IPS-18c (cell line): ENCODE results near the gene DLX4.

Experiments used
- H3K4me3 ChIP-seq: 2 replicates; pipeline ENCODE4 v1.7.0; 2013; ENCODE audit warnings: low read depth, mild to moderate bottlenecking, low read length, moderate library complexity; ENCODE audit not compliant: insufficient read depth
- H3K9me3 ChIP-seq: one replicate; pipeline ENCODE4 v1.6.1; 2013; ENCODE audit warnings: mild to moderate bottlenecking, low read length, moderate library complexity; ENCODE audit not compliant: control insufficient read depth, insufficient read depth

The DLX4 gene

DNA sequence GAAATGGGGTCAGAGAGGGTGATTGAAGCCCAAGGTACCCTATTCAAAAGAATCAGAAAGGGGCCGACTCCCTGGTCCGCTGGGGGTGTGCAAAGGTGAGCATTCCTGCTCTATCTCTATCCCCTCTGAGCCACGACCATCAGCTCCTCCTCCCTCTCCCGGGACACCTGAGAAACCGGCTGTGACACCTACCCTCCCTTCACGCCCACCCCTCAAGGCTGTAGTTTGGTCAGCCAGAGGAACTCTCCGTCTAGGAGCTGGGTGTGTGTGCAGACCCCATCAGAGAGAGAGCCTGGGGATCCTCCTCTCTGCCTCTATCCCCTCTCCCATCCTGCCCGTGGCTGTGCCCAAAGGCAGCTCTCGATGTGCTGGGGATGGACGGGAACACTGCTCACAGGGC is 27.6 kb upstream of the DLX4 start:
- no peak overlapping the region for H3K4me3 ChIP-seq
- no peaks in the 10 kb centered on the region for H3K9me3 ChIP-seq

DNA sequence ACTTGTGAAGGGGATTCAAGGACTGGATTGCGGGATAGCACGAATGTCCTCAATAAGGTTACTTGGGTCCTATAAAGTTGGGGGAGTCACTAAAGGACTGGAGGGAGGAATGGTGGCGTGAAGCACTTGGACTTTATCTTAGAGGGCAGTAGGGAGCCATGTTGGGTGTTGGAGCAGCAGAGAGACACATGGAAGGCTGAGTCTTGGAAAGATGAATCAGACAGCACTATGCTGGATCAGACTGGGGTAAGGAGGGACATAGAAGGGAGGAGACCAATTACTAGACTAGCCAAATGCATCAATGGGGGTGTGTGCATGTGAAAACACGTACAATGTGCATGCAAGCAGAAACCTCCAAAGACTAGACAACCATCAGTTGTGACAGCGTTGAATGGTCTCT is 26.0 kb upstream of the DLX4 start:
- Histone ChIP-seq H3K9me3 (no peaks in the 10 kb centered on the region), H3K4me3 (no peak overlapping the region)

DNA sequence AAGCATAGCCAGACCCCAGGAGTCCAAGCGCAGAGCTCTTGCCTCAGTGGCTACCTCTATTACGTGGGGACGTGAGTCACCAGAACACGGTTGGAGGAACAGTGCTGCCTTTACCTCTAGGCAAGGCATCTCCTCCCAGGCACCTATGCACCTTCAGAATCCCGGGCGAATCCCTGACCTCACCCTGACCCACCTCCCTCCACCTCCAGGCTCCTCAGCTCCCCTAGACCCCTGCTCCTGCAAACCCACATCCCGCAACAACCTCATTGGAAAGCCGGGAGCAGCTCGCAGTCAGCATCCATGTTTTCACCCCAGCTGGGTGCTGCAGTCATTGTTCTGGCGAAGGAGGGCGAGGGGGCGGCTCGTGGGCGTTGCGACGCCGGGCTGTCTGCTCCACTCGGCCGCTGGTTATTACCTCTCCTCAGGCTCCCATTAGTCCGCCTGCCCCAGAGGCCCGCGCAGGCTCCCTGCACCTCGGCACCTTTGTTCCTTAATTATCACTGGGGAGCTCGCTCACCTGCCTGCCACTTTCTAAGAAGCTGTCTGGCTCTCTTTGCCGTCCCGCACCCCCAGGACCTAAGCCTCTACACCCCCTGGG is 24.6 kb upstream of the DLX4 start:
- no peaks in the 10 kb centered on the region for H3K9me3 ChIP-seq
- no peak overlapping the region for H3K4me3 ChIP-seq

DNA sequence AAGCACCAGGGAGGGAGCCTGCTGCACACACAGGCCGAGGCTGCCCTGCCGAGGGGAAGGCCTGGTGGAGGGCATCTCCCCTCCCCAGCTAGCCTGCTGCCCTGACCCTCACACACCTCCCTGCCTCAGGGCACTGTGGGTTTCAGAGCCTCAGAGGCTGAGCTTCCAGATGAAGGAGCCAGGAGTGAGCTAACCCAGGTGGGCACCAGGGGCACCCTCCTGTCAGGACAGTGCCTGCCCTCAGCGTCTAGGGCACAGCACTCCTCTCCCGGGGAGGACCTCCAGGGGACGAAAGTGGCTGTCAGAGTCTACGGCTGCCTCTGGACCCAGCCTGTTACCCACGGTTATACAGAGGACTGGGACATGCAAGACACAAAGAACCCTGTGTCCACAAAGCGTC is 22.8 kb upstream of the DLX4 start:
- Histone ChIP-seq H3K9me3 (no peaks in the 10 kb centered on the region), H3K4me3 (no peak overlapping the region)

DNA sequence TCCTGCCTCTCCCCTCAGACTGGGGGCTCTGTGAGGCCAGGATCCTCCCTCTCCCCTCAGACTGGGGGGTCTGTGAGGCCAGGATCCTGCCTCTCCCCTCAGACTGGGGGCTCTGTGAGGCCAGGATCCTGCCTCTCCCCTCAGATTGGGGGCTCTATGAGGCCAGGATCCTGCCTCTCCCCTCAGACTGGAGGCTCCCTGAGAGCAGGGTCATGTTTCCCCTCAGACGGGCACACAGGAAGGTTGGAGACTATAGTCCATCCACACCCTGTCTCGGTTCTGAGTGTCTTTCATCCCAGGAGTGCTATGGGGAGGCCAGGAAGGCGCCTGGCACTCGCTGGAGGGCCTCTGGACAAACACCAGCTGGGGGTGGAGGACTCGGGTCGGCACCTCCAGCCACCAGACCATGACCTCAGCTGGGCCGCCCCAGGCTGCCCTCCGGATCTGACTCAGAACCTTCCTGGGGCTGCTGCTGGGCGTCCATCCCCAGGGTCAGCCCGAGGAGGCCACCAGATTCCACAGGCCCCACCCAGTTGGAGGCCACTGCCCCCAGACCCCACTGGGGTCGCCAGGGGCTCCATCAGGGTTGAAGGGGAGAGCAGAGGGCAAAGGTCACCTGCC is 21.9 kb upstream of the DLX4 start:
- no peaks in the 10 kb centered on the region for H3K9me3 ChIP-seq
- H3K4me3 ChIP-seq = no peak overlapping the region

DNA sequence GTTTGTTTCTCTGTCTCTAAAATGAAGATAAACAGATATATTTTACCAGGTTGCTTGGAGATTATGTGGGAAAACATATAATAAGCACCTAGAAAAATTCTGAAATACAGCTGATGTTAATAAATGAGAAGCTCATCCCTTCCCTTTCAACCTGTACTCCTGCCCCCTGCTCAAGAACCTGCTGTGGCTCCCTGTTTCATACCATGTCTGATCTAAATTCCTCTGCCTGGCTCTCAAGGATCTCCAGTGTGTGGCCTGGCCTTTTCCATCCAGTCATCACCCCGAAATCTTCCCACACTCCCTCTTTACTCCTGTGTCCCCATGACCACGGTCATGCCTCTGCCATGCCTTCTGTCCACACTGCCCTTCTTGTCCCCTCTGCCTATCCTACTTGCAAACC is 19.4 kb upstream of the DLX4 start:
- H3K9me3 ChIP-seq = no peaks in the 10 kb centered on the region

DNA sequence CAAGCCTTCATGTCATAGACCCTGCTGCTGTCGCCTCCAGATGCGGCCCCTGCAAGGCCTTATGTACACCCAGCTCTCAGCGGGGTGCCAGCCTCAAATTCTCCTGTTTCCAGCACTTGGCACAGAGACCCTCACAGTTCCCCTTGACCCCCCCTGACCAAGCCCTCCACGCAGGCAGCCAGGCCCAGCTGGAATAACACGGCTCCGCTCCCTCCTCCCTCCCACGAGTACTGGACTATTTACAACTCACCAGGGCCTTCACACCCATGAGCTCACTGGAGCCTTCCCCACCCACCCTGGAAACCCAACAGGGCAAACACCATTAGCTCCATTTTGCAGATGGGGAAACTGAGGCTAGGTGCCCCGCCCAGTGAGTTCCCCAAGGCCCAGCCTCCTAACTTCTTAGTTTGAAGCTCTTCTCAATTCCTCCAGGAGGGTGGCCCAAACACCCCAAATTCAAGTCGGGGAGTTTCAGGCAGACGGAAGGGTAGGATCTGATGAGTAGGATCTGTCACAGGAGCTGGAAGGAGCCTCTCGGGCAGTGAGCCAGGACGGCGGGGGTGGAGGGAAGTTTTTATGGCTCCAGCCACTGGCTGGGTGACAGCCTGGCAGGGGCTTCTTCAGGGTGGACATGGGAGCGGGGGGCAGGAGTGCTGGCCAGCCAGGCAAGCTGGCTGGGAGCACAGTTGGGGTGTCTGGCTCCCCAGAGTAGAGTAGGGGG is 17.5 kb upstream of the DLX4 start:
- H3K4me3 ChIP-seq = no peak overlapping the region
- no peaks in the 10 kb centered on the region for H3K9me3 ChIP-seq

More for the DNA sequence above, 19.4 kb upstream of the DLX4 start:
- no peak overlapping the region for H3K4me3 ChIP-seq

DNA sequence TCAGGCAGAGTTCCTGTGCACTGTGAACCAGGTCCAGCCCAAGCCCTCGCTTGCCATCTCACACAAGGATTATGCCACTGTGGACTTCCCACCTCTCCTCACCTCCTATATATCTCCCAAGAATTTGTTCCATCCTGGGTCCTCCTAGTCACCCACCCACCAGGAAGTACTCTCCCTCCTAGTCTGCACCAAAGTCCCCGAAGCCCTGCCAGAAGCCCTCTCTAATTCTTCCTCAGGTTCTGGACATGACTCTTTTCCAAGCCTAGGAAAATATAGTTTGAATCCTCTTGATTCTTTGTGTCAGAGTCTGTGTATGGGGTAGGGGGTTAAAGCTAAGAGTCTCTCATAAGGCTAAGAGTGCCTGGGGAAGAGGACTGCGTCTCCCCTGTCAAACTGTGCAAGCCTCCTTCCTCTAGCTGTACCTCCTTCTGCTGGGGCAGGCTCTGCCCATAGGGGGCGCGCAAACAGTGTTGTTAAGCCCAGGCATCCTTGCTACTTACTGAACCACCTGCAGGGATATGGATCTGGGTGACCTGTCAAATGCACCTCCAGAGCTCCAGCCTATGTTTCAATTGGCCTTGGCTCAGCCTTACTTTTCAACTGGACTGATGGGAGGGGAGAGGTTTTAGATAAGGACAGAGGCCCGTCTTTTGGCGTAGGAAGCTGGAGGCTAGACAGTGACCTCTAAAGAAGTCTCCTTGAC is 16.6 kb upstream of the DLX4 start:
- Histone ChIP-seq H3K9me3 (no peaks in the 10 kb centered on the region), H3K4me3 (no peak overlapping the region)

DNA sequence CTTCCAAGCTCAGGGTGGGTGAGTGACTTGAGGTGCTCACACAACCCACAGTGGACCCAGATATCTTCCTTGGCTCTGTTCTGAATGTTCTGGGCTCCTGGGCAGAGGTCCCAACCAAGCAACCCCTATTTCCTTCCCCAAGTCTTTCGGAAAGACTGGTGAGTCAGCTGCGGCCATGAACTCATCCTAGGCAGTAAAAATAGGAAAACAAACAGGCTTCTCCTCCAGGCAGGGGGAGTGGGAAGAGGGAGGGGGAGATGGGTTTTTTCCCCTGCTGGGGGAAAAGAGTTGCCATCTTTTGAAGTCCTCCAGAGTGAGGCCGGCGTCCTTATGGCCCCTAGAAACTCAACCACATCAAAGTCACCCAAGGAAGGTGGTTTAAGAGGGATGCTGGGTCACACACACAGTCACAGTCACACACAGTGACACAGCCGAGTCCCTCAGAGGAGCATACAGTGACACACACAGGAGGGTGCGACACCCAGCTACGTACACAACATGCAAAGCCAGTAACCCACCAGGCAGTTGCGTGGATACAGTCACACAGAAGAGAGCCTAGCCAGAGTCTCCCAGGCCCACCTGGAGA is 16.0 kb upstream of the DLX4 start:
- no peaks in the 10 kb centered on the region for H3K9me3 ChIP-seq
- no peak overlapping the region for H3K4me3 ChIP-seq

DNA sequence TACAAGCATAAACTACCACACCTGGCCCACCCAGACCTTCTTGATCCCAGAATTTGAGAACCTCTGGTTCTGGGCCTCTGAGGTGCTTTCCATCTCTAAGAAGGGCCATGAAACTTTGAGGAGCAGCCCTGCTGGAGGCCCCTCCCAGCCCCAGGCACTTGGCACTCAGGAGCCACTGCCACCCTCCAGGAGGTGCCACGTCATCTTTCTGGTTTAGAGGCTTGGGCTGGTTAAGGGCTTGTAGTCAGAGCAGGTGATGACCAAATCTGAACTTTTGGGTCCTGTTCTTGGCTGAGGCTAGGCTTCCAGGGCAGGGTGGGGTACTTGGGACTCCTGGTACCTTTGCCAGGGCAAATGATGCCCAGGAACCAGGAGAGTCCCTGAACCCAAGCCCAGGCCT is 13.8 kb upstream of the DLX4 start:
- Histone ChIP-seq H3K4me3 (no peak overlapping the region), H3K9me3 (no peaks in the 10 kb centered on the region)

DNA sequence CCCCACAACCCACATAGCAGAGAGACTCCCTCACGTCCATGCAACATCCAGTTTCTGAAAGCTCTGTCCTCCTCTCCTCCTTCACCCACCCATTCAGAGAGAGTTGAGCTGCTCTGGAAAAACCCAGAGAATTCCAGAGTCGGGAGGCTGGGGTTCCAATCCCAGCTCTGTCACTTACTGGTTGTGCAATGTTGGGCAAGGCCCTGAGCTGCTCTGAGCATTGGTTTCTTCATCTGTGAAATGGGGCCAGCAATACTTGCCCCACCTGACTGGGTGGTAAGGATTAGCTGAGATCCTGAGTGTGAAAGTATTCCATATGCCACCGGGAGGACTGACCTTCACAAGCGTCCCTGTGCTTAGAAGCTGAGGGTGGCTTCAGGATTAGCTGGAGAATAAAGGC is 12.2 kb upstream of the DLX4 start:
- Histone ChIP-seq H3K9me3 (no peaks in the 10 kb centered on the region), H3K4me3 (no peak overlapping the region)

DNA sequence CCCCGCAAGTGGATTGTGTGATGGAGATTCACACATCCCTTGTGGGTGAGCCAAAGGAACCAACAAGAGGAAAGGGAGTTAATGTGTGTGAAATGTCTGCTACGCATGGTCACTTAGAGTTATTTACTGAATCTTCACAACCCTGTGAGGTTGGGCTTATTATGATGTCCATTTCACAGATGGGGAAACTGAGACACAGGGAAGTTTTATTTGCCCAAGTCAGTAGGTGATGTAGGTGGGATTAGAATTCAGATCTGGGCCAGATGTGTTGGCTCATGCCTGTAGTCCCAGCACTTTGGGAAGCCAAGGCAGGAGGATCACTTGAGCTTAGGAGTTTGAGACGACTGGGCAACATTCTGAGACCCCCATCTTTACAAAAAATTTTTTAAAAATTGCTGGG is 11.6 kb upstream of the DLX4 start:
- H3K9me3 ChIP-seq = no peaks in the 10 kb centered on the region
- H3K4me3 ChIP-seq = no peak overlapping the region

DNA sequence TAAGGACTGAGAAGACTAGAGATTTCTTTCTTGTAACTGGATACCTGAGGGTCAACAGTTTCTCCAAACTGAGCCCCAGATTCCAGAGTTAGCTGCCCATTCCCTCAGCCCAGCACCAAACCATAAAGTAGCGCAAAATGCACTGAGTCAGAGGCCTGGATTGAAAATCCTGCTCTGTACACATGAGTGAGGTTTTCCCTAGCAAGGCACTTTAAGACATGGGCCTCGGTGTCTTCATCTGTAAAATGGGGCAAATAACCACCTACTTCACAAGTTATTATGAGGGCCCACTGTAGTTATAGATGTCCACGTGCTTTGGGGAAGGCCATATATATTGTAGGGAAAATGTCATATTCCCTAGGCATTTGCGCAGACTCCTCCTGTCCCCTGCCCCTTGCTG is 10.3 kb upstream of the DLX4 start:
- Histone ChIP-seq H3K4me3 (no peak overlapping the region), H3K9me3 (no peaks in the 10 kb centered on the region)

DNA sequence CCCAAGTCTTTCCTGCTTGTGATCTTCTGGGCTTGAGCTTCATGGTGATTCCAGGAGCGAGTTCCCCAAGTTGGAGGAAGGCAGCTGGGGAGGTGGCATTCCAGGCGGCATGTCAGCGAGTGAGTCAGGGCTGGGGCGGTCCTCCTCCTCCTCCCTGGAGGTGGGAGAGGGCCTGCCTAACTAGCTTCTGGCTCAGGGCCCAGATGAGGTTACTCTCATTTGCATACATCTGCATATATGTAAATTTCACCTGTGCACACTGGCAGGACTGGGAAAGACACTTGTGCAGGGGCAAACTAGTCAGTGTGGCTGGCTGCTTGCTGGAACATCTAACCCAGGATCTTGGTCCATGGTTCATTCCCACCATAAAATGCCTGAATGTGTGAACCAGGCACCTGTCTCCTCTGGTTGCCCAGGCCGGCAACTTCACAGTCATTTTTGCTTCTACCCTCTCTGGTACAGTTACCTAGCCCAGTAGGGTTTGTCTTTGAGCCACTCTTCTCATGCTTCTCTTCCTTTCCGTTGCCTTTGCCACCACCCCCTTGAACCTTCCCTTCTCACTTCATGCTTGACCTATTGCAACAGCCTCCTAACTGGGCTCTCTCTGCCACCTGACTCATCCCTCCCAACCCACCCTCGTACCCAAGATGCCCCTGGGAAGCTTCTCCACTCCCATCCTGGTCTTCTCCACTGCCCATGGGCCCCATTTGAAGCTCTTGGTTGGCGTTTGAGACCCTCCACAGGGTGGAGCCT is 9.6 kb upstream of the DLX4 start:
- no peak overlapping the region for H3K4me3 ChIP-seq

DNA sequence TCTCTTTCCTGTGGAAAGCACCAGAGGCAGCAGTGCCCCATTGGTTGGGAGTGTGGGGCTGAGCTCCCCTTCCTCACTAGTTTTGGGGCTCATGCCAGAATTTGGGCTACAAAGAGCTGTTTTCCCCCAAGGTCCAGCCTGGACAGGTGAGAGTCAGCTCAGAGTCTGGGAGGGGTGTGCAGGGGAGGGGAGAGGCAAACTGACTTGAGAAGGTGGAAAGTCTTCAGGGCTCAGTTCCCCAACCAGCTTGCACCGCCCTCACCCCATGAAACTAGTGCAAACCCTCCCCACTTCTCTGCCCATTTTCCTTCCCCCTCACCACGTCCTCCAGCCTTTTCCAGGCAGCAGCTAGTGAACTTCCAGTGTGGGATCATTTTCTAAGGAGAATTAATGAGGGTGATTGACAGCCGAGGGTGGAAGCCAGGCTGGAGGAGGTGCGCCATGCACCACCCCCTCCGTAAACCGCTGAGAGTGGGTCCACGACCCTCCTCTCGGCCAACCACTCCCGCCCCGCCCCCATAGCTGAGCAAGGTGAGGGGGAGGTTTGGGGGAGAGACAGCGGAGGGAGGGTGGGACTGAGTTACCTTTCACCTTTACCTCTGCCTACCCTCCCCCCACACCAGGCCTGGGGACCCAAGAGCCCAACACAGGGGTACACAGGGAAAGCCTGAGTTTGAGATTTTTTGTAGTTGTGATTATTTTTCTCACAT is 6.2 kb upstream of the DLX4 start:
- H3K4me3 ChIP-seq = peak overlapping the region; percentile 38; the same call in 1 of the 2 replicates
- H3K9me3 ChIP-seq = peaks cover 2% of the 10 kb centered on the region

More for the DNA sequence above, 9.6 kb upstream of the DLX4 start:
- H3K9me3 ChIP-seq = no peaks in the 10 kb centered on the region

DNA sequence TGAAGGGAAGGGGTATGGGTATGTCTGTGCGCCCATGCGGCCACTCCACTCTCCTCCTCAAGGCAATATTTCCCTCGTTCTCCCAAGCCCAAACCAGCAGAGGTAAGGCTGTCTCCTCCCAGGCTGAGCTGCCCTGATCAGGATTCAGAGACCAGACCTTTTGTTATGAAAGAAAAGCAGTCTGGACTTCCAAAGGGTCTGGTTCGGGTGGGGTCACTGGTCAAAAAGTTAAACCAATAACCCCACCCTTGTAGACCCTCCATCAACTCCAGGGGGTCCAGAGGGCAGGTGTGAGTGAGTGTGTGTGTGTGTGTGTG is 5.7 kb upstream of the DLX4 start:
- peaks cover 2% of the 10 kb centered on the region for H3K9me3 ChIP-seq
- peak overlapping the region; percentile 38 for H3K4me3 ChIP-seq
